Sigmoid colon (tissue), 7 donors: ENCODE measurements around the gene HDAC4. TPM values are rescaled to one million over a fixed set of nuclear protein-coding genes. Genes with fewer than 3 reads are reported as not detected.

ENCODE experiments used
- DNase-seq: peaks from one replicate; pipeline ENCODE4 v3.0.0-alpha.2; 2019
- H3K27ac ChIP-seq, 4 donors: fragments of 200-600 bp; sonication (generic); one replicate each; pipeline ENCODE4 v1.5.1; 2016 to 2019; ENCODE audit warnings: mild to moderate bottlenecking in 1 of 4
- H3K27me3 ChIP-seq, 3 donors: fragments of 200-600 bp; sonication (generic); one replicate each; pipeline ENCODE4 v1.5.1; 2019; ENCODE audit warnings: mild to moderate bottlenecking in 1 of 3
- H3K36me3 ChIP-seq, 4 donors: fragments of 200-600 bp; sonication (generic); one replicate each; pipeline ENCODE4 v1.5.1; 2016 to 2019
- H3K4me1 ChIP-seq, 4 donors: fragments of 200-600 bp; sonication (generic); one replicate each; pipeline ENCODE4 v1.5.1; 2017 to 2019
- H3K4me3 ChIP-seq, 4 donors: fragments of 200-600 bp; sonication (generic); one replicate each; pipeline ENCODE4 v1.5.1; 2017 to 2019; ENCODE audit warnings: mild to moderate bottlenecking in 2 of 4, moderate library complexity in 1 of 4
- H3K9me3 ChIP-seq, 4 donors: fragments of 200-600 bp in 3 of 4; sonication (generic) in 3 of 4; one replicate each; pipeline versions ENCODE4 v1.5.1 to v1.6.1; 2013 to 2019
- EP300 ChIP-seq, 4 donors: sonication (generic); formaldehyde crosslinking; IDR thresholded peaks; one replicate each; pipeline ENCODE4 v1.6.1; 2017; ENCODE audit warnings: antibody characterized with exemption in 4 of 4
- POLR2A ChIP-seq, 2 donors: fragments of 450-650 bp; IDR thresholded peaks; one replicate each; pipeline ENCODE4 v1.6.1; 2016; ENCODE audit warnings: antibody characterized with exemption in 2 of 2, mild to moderate bottlenecking in 2 of 2, moderate library complexity in 2 of 2
- POLR2AphosphoS5 ChIP-seq, 4 donors: sonication (generic); formaldehyde crosslinking; IDR thresholded peaks; one replicate each; pipeline ENCODE4 v1.6.1; 2017; ENCODE audit warnings: antibody characterized with exemption in 4 of 4
- WGBS, 2 donors: extraction: QIAGEN DNeasy Blood & Tissue Kit; methylation state at CpG; one replicate each; pipeline ENCODE4 v1.1.7; 2013; 5-methylcytosine and 5-hydroxymethylcytosine counted together
- intact Hi-C: fragments of 100-400 bp; cut with DNase I; formaldehyde crosslinking; loops from one replicate; pipeline ENCODE4 v1.15.1; 2023
- polyA plus RNA-seq, 3 donors: library from polyadenylated mRNA; stranded (reverse); fragments of 200-250 nt; gene quantifications; one replicate each; pipeline ENCODE4 v1.2.3, GENCODE V29; 2013
- total RNA-seq, 4 donors: library from RNA; depleted of rRNA; stranded (reverse); fragments of >200 nt; gene quantifications; one replicate each; pipeline ENCODE4 v1.1.0, GENCODE V29; 2016
- TF ChIP-seq, protein P1 (sequence below), 4 experiments: fragments of 450-650 bp in 3 of 4; fragments of 200-600 bp in 1 of 4; IDR thresholded peaks; one replicate each; pipeline ENCODE4 v1.5.1; 2016 to 2019; ENCODE audit warnings: antibody characterized with exemption in 4 of 4, mild to moderate bottlenecking in 3 of 4, moderate library complexity in 2 of 4
- donor health status: healthy with polysubstance abuse.
- donor health status: Bipolar disorder and iron deficiency.
- donor health status: healthy.

Gene HDAC4
- total and polyA plus RNA-seq, 7 donors = 1.8 to 196 (median 77.0) TPM

DNA sequence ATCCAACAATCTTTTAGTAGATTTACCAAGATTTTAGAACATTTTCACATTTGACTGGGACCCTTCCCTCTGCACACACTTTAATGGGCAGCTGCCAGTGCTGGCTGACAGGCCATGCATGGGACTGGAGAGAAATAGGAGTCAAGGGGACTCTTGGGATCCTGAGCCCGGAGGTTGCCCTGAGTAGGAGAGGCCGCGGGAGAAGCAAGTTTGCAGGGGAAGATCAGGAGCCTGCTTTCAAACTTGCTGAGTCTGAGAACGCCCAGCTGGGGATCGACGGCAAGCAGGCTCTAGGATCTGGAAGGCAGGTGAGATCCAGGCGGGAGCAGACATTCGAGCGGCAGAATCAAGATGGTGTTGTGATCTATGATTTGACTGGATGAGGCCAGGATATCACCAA lies 186.1 kb downstream of the HDAC4 start:
- Histone ChIP-seq H3K27me3 (no peaks in the 10 kb centered on the region), H3K4me1 (peaks cover 0 to 82% (median 73%) of the 10 kb centered on the region in 4 donors), H3K27ac (peak overlapping the region in 3 of 4 donors; percentile 37 to 70 (median 64)), H3K9me3 (no peaks in the 10 kb centered on the region), H3K4me3 (no peak overlapping the region), H3K36me3 (no peaks in the 10 kb centered on the region)
- DNase-seq = peak; percentile 37
- TF ChIP-seq POLR2A (IDR thresholded peaks at IDR 0.05) (no peak), EP300 (IDR thresholded peaks at IDR 0.05) (no peak), POLR2AphosphoS5 (IDR thresholded peaks at IDR 0.05) (no peak)
- TF ChIP-seq, protein P1, sequence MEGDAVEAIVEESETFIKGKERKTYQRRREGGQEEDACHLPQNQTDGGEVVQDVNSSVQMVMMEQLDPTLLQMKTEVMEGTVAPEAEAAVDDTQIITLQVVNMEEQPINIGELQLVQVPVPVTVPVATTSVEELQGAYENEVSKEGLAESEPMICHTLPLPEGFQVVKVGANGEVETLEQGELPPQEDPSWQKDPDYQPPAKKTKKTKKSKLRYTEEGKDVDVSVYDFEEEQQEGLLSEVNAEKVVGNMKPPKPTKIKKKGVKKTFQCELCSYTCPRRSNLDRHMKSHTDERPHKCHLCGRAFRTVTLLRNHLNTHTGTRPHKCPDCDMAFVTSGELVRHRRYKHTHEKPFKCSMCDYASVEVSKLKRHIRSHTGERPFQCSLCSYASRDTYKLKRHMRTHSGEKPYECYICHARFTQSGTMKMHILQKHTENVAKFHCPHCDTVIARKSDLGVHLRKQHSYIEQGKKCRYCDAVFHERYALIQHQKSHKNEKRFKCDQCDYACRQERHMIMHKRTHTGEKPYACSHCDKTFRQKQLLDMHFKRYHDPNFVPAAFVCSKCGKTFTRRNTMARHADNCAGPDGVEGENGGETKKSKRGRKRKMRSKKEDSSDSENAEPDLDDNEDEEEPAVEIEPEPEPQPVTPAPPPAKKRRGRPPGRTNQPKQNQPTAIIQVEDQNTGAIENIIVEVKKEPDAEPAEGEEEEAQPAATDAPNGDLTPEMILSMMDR (IDR thresholded peaks at IDR 0.05) = no peak
- intact Hi-C loops = no loop called here
- WGBS, 2 donors = 97 to 98% methylated on average over 9 of the region's 9 CpGs

DNA sequence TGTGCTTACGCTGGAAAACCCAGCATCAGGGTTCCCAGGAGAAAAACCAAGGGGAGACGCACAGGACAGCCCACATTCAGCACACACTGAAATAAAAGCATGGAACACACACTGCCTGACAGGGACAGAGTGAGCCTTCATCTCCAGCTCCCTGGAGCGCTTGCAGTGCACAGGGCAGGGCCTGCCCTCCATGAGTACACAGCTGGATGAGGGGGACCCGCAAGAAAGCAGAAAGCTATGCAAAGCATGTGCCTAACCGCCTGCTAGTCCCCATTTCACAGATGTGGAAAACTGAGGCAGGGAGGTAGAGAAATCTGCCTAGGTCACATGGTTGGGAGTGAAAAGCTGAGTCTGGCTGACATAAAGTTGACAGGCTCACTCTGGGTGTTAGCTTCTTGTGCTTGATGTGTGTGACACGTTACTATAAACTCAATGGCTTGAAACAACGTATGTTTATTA lies 187.1 kb downstream of the HDAC4 start:
- DNase-seq = peak; percentile 41
- Histone ChIP-seq H3K27ac (peak overlapping the region in 3 of 4 donors; percentile 37 to 70 (median 64)), H3K9me3 (no peaks in the 10 kb centered on the region), H3K4me1 (peaks cover 0 to 91% (median 72%) of the 10 kb centered on the region in 4 donors), H3K4me3 (no peak overlapping the region), H3K27me3 (no peaks in the 10 kb centered on the region), H3K36me3 (no peaks in the 10 kb centered on the region)
- TF ChIP-seq EP300 (IDR thresholded peaks at IDR 0.05) (no peak), POLR2AphosphoS5 (IDR thresholded peaks at IDR 0.05) (peak in 1 of 4 donors; percentile 5)
- intact Hi-C loops = no loop called here
- 91 to 94% methylated on average over 7 of the region's 7 CpGs for WGBS, 2 donors

DNA sequence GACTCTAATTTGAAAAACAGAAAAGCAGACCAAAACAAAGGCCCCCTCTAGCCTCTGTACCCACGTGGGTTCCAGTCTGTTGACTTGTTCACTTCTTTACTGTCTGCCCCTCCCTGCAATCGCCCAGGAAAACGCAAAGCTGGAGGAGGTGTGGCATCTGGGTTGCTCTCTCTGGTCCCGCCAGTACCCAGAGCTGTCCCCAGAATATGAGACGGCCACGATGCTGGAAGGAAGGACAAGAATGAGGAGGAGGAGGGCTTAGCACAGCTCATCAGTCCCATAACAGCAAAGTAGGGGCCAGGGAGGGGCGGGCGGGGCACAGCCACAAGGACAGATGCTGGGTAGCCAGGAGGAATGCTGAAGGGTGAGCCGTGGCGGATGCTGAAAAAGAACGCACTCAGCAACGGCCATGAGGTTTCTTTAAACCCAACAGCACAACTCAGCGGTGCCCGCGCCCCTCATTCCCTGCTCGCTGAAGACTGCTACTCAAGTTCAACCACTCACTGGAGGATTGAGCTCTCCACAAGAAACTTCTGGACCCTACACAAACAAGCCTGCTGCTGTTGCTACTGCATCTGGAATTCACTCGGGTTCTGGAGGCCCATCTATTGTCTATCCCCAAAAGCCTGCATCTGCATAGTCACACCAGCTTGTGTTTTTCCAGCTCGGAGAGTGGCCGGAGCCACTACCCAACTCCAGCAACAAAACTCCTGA lies 187.7 kb downstream of the HDAC4 start:
- TF ChIP-seq, protein P1 (IDR thresholded peaks at IDR 0.05) = no peak
- no peak for TF ChIP-seq POLR2A (IDR thresholded peaks at IDR 0.05)
- TF ChIP-seq POLR2AphosphoS5 (IDR thresholded peaks at IDR 0.05) = no peak
- TF ChIP-seq EP300 (IDR thresholded peaks at IDR 0.05) = no peak
- 46 to 72% methylated on average over 19 of the region's 19 CpGs for WGBS, 2 donors
- DNase-seq = peak; percentile 57
- intact Hi-C loops = no loop called here
- Histone ChIP-seq H3K4me1 (peaks cover 0 to 91% (median 72%) of the 10 kb centered on the region in 4 donors), H3K36me3 (no peaks in the 10 kb centered on the region), H3K4me3 (no peak overlapping the region), H3K27ac (peak overlapping the region; percentile 10 to 70 (median 50)), H3K27me3 (no peaks in the 10 kb centered on the region), H3K9me3 (no peaks in the 10 kb centered on the region)

DNA sequence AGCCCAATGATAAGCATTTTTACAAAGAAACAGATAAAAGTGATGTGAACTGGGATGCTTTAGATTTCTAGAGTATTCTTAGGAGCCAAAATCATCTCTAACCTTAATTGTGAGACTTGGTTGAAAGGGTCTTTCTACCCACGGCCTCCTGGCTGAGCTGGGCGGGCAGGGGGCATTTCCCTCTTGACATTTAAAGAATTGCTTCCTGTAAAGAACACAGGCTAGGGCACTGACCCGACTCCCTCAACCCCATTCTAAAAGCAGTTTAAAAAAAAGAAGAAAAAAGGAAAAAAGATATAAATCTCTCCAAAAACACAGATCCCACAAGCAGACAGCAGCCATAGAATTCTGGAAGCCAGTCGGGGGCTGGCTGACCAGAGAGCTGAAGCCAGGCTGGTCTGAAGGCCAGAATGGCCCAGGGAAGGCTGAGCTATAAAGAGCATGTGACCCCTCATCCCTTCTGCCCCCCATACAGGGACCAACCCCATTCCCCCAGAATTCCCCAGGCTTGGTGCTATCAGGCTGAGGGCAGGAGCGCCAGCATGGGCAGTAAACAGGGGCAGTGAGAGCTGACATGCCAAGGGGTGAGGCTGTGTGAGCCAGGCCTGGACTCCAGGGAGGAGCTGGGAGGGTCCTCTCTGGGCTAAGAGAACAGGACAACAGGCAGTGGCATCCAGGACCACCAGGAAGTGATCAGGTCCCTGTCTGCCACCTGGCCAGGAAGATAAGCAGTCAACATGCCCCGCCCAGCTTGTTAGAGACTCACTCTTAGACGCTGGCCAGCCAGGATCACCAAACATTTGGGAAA lies 188.5 kb downstream of the HDAC4 start:
- intact Hi-C loops = no loop called here
- WGBS, 2 donors = 64 to 66% methylated on average over 7 of the region's 7 CpGs
- Histone ChIP-seq H3K27me3 (no peaks in the 10 kb centered on the region), H3K4me3 (no peak overlapping the region), H3K27ac (peak overlapping the region; percentile 10 to 70 (median 46)), H3K36me3 (no peaks in the 10 kb centered on the region), H3K4me1 (peaks cover 0 to 91% (median 70%) of the 10 kb centered on the region in 4 donors), H3K9me3 (no peaks in the 10 kb centered on the region)
- TF ChIP-seq POLR2AphosphoS5 (IDR thresholded peaks at IDR 0.05) (no peak), EP300 (IDR thresholded peaks at IDR 0.05) (no peak), POLR2A (IDR thresholded peaks at IDR 0.05) (no peak)
- TF ChIP-seq, protein P1 (IDR thresholded peaks at IDR 0.05) = no peak
- peak; percentile 66 for DNase-seq
